NOMO-1 treated with DMSO at 0.1 percent for 48 hours (cell line): ENCODE measurements around the gene USP5.
A peak's percentile ranks its signal among the peaks of the same experiment; 100 is the strongest.

ENCODE experiments used
- DNase-seq: peaks from one replicate; lab custom pipeline; 2025; ENCODE audit not compliant: unreplicated experiment; lab: John Stamatoyannopoulos, UW

The USP5 gene

GRCh38 chr12:6851921-6852650 is at the start of gene USP5:
Gene USP5 (plus strand): TSS chr12:6852150. CDS start chr12:6852180, 30 bp downstream.
- peak; percentile 99 for DNase-seq

GRCh38 chr12:6807170-6807569 is 44.8 kb upstream of the USP5 start:
- no peak for DNase-seq

GRCh38 chr12:6809056-6809455 is 42.9 kb upstream of the USP5 start:
- DNase-seq = no peak

- no peak for DNase-seq
Observed at GRCh38 chr12:6810758-6811157, 41.2 kb upstream of the USP5 start.

GRCh38 chr12:6813363-6813762 is 38.6 kb upstream of the USP5 start:
- DNase-seq = peak; percentile 52

GRCh38 chr12:6816598-6816997 is 35.4 kb upstream of the USP5 start:
- DNase-seq = no peak

GRCh38 chr12:6817098-6817497 is 34.9 kb upstream of the USP5 start:
- DNase-seq = no peak

- no peak for DNase-seq
Observed at GRCh38 chr12:6817662-6818157, 34.2 kb upstream of the USP5 start.

GRCh38 chr12:6818222-6818621 is 33.7 kb upstream of the USP5 start:
- DNase-seq = no peak

GRCh38 chr12:6818645-6819044 is 33.3 kb upstream of the USP5 start:
- DNase-seq = no peak

GRCh38 chr12:6819106-6820030 is 32.6 kb upstream of the USP5 start:
- DNase-seq = no peak

GRCh38 chr12:6820166-6820565 is 31.8 kb upstream of the USP5 start:
- no peak for DNase-seq

GRCh38 chr12:6821591-6822425 is 30.1 kb upstream of the USP5 start, which contains the start of gene GPR162:
Gene GPR162 (plus strand): TSS chr12:6821821. CDS start chr12:6823899, 2,078 bp downstream.
- no peak for DNase-seq

- DNase-seq = no peak
Observed at GRCh38 chr12:6822426-6823135, 29.4 kb upstream of the USP5 start.

GRCh38 chr12:6823182-6824084 is 28.5 kb upstream of the USP5 start:
- no peak for DNase-seq

GRCh38 chr12:6824085-6824775 is 27.7 kb upstream of the USP5 start:
- no peak for DNase-seq

GRCh38 chr12:6824901-6825381 is 27.0 kb upstream of the USP5 start:
- no peak for DNase-seq

- DNase-seq = peak; percentile 70
Observed at GRCh38 chr12:6825398-6826124, 26.4 kb upstream of the USP5 start.
